A549 (cell line): ENCODE results near the gene SH3RF3.

Experiments
- FOSL2 ChIP-seq, 2 experiments: fragments of 450-650 bp in 1 of 2; fragments of >200 bp in 1 of 2; sonication (Bioruptor Twin) in 1 of 2; formaldehyde crosslinking; IDR thresholded peaks; 2 replicates each; pipeline versions ENCODE4 v1.5.0 to v1.6.1; 2016 to 2020; ENCODE audit warnings: mild to moderate bottlenecking in 1 of 2, moderate library complexity in 1 of 2
- POLR2A ChIP-seq: IDR thresholded peaks from 2 replicates; pipeline ENCODE4 v1.6.1; 2012; ENCODE audit warnings: mild to moderate bottlenecking, low read length
- POLR2AphosphoS2 ChIP-seq: conservative IDR thresholded peaks from 2 replicates; pipeline ENCODE4 v1.6.1; 2012; ENCODE audit warnings: low read length, improper control_type of control experiment, inconsistent platforms
- SREBF2 ChIP-seq: fragments of 450-650 bp; IDR thresholded peaks from 2 replicates; pipeline ENCODE4 v1.6.1; 2014; ENCODE audit warnings: mild to moderate bottlenecking, moderate library complexity
- TF ChIP-seq, protein P1 (sequence below): fragments of >200 bp; sonication (Bioruptor Twin); formaldehyde crosslinking; IDR thresholded peaks from 3 replicates; pipeline ENCODE4 v1.5.1; 2016
- TF ChIP-seq, protein P2 (sequence below): IDR thresholded peaks from 2 replicates; pipeline ENCODE4 v1.6.1; 2012

DNA sequence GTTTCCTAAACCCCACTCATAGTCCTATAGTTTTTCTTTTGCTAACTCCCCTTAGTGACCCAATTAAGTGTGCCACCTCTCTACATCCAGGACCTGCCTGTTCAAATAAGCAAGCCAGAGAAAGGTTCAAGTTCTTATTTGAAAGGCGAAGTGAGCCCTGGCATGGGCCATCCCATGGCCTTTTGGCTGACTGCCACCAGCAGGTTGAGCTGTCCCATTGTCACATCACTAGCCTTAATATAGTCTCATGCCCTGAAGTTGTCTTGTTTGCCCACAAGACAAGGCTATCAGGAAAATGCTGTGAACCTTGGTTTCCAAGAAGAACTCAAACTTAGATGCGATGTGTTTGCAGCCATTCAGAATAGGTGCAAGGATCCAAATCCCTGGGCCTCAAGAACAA, 158.8 kb downstream of the SH3RF3 start:
- TF ChIP-seq POLR2AphosphoS2, result no peak
- TF ChIP-seq POLR2A, result no peak
- TF ChIP-seq, protein P1, sequence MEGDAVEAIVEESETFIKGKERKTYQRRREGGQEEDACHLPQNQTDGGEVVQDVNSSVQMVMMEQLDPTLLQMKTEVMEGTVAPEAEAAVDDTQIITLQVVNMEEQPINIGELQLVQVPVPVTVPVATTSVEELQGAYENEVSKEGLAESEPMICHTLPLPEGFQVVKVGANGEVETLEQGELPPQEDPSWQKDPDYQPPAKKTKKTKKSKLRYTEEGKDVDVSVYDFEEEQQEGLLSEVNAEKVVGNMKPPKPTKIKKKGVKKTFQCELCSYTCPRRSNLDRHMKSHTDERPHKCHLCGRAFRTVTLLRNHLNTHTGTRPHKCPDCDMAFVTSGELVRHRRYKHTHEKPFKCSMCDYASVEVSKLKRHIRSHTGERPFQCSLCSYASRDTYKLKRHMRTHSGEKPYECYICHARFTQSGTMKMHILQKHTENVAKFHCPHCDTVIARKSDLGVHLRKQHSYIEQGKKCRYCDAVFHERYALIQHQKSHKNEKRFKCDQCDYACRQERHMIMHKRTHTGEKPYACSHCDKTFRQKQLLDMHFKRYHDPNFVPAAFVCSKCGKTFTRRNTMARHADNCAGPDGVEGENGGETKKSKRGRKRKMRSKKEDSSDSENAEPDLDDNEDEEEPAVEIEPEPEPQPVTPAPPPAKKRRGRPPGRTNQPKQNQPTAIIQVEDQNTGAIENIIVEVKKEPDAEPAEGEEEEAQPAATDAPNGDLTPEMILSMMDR, result no peak
- TF ChIP-seq FOSL2 (IDR thresholded peaks at IDR 0.05), result no peak
- no peak for TF ChIP-seq FOSL2 (CRISPR knock-in tag; IDR thresholded peaks at IDR 0.05)
- no peak for TF ChIP-seq SREBF2
- TF ChIP-seq, protein P2, sequence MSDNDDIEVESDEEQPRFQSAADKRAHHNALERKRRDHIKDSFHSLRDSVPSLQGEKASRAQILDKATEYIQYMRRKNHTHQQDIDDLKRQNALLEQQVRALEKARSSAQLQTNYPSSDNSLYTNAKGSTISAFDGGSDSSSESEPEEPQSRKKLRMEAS, result no peak
